ENCODE measurements around the gene DERA.
A peak's percentile ranks its signal among the peaks of the same experiment; 100 is the strongest.
"Not testable (repeated sequence)": the region's sequence is repeated elsewhere in the genome, so short reads cannot be mapped to it uniquely, and the experiment has no call there.

DERA gene

DNA sequence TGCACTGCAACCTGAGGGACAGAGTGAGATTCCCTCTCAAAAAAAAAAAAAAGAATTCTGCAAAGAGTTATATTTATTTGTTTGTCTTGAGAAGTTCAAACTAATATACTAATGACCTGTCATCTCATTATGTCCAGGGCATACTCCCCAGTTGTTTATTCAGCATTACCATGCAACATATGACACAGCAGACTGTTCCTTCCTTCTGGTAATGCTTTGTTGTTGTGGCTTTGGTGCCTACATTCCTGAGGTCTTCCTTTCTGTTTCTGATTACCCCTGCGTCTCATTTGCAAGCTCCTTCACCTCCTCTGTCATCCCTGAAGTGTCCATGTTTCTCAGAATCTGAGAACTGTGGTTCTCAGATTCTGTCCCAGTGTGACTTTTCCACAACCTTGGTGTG is 55.3 kb downstream of the DERA start:
- peak; percentile 67 for DNase-seq (ENCODE audit: low read depth)

GRCh38 chr12:15967053-15967452 is 55.9 kb downstream of the DERA start:
- not testable (repeated sequence) for DNase-seq (ENCODE audit: low read depth)

DNA sequence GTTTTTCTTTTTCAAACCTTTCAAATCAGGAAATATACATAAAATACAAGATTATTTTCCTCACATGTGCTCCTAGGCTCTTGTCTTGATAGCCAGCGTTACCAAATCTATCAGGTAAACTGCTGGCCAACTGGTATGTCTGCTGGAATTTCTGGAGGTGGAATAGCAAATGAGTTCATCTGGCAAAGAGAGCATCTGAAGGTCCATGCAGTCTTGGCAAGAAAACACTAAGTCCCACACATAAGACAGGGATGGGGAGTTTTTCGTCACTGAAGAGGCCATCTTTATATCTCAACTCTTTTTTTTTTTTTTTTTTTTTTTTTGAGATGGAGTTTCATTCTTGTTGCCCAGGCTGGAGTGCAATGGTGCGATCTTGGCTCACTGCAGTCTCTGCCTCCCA is 60.1 kb downstream of the DERA start:
- DNase-seq (ENCODE audit: low read depth), result no peak

- no peak for DNase-seq (ENCODE audit: low read depth)
Measured at GRCh38 chr12:15972894-15973293, 61.8 kb downstream of the DERA start.

- peak; percentile 55 for DNase-seq (ENCODE audit: low read depth)
Measured at GRCh38 chr12:15977999-15978951, 67.1 kb downstream of the DERA start.

DNA sequence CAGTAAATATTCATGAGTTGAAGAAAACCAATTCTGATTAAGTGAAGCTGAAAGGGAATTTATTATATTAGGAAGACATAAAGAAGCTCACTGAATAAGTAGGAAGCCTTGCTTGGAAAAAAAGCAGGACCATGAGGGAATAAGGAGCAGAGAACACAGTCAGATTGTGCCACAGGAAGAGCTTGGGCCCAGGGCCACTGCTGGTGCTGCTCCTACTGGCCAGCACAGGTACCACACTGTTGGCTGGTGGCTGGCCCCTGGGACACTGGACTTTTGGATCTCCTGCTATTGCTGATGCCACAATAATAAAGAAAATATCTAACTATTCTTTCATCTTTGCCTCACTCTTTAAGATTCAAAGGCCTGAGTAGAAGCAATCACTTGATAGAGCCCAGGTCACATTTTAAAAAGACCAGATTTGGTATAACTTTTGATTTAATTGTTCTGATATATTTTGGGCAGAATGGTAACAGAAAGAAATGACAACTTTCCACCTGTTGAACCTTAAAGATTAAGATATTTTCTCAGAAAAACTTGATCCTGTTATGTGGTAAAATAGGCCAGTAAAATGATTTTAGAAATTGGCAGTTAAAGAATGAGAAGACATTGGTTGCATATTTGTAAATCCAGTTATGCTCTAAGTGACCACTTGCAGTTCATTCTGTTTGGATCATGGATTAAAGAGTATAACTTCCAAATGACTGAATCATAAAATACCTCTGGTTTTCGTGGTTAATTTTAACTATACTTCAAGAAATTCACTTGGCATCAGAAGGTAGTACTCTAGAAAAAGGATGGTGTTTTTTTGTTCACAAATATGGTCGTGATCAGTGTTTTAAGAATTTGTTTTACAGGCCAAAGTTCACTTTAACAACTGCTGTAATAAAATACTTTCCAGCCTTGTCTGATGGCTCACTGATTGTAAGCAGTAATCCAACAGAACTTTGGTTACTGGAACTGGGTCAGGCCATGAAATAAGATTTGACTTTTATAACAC is 68.3 kb downstream of the DERA start:
- peak; percentile 77 for DNase-seq (ENCODE audit: low read depth)

- DNase-seq (ENCODE audit: low read depth), result no peak
Measured at GRCh38 chr12:15982071-15982470, 70.9 kb downstream of the DERA start.

- DNase-seq (ENCODE audit: low read depth), result peak; percentile 66
Measured at GRCh38 chr12:15982471-15982870, 71.3 kb downstream of the DERA start.

- no peak for DNase-seq (ENCODE audit: low read depth)
Measured at GRCh38 chr12:15982921-15983320, 71.8 kb downstream of the DERA start.

- DNase-seq (ENCODE audit: low read depth), result peak; percentile 26
Measured at GRCh38 chr12:15984097-15984800, 73.1 kb downstream of the DERA start.

GRCh38 chr12:15984963-15985362 is 73.8 kb downstream of the DERA start:
- DNase-seq (ENCODE audit: low read depth), result no peak

GRCh38 chr12:15987696-15988095 is 76.6 kb downstream of the DERA start:
- no peak for DNase-seq (ENCODE audit: low read depth)

GRCh38 chr12:15988983-15989755 is 78.0 kb downstream of the DERA start:
- no peak for DNase-seq (ENCODE audit: low read depth)

DNA sequence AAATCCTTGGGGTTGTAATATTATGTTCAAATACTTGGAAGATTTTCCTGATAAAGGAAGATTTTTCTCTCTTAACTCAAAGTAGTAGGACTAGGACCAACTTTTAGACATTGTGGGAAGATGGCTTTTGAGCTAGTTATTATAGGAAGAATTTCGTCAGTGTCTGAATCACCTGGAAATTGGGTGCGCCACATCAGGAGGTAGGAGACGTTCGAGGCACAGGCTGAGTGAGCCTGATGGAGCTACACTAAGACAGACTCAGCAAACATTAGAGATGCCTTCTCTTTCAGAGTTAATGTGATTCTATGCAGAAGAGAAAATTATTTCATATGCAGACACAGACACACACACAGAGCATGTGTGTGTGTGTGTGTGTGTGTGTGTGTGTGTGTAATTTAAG is 84.7 kb downstream of the DERA start:
- DNase-seq (ENCODE audit: low read depth), result no peak

DNA sequence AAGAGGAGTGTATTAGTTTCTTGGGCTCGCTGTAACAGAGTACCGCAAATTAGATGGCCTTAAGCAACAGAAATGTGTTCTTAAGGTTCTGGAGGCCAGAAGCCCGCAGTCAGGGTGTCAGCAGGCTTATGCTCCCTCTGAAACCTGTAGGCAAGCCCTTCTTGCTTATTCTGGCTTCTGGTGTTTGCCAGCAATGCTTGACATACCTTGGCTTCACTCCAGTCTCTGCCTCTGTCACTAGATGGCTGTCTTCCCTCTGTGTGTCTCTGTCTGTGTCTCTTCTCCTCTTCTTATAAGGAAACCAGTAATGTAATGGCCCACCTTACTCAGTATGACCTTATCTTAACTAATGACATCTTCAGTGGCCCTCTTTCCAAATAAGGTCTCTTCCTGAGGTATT is 85.1 kb downstream of the DERA start:
- DNase-seq (ENCODE audit: low read depth), result peak; percentile 13

GRCh38 chr12:15996948-15997347 is 85.8 kb downstream of the DERA start:
- no peak for DNase-seq (ENCODE audit: low read depth)

GRCh38 chr12:15997910-15998309 is 86.8 kb downstream of the DERA start:
- no peak for DNase-seq (ENCODE audit: low read depth)

GRCh38 chr12:16002880-16003279 is 91.7 kb downstream of the DERA start:
- DNase-seq (ENCODE audit: low read depth), result no peak

DNA sequence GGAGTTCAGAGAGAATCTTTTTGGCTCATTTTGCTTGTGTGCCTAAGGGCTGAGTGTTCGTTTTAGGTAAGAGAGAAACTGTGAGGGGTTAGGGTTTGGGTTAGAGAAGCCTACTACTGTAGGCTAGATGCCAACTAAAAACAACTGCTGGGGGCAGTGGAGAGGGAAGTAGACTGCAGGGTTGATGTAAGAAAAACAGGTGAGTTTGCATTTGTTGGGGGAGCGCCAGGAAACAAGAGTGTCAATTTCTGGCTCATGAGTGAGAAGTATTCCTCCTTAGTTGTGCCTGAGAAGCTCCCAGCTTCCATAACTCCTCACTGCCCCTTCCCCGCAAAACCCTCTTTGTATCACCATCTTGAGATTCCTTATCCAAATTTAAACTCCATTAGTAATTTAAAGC is 92.3 kb downstream of the DERA start:
- DNase-seq (ENCODE audit: low read depth), result no peak

GRCh38 chr12:16006752-16007151 is 95.6 kb downstream of the DERA start:
- no peak for DNase-seq (ENCODE audit: low read depth)

DNA sequence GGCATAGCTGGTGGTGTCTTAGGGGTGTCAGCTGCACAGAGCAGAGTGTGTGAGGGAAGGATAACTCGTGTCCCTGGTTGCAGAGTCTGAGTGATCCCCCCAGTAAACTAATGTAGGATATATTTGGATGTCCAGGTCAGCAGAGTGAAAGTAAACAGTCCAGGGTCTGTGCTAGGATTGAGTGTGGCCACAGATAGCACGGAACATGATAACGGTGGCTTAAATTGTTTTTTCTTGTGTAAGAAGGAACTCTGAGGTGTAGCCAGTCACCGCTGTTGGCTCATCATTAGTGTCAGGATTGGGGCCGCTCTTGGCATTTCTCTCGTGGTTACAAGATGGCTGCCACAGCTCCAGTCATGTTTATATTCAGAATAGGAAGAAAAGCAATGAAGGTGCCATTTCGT is 97.3 kb downstream of the DERA start:
- no peak for DNase-seq (ENCODE audit: low read depth)

Data from ELR (cell line).